Retinal pigment epithelial cell (primary cell): Measurements from ENCODE around the gene HOXC13.

Experiments used
- DNase-seq: peaks from one replicate; pipeline ENCODE4 v3.0.0-alpha.2; 2010; ENCODE audit warnings: low read depth
- H3K4me3 ChIP-seq: 2 replicates; pipeline ENCODE4 v1.5.1; 2011; ENCODE audit warnings: mild to moderate bottlenecking, low read length, control low read depth, moderate library complexity
- TF ChIP-seq, protein P1 (sequence below): conservative IDR thresholded peaks from 2 replicates; pipeline ENCODE4 v1.5.1; 2011; ENCODE audit warnings: low read depth, low read length, control low read depth, inconsistent platforms

The HOXC13 gene

GRCh38 chr12:53972722-53973235 is 34.1 kb downstream of the HOXC13 start, which contains the start of gene HOXC11:
TSS of gene HOXC11 (plus strand) at chr12:53973126. CDS start at chr12:53973242, 116 bp downstream.
- TF ChIP-seq, protein P1, sequence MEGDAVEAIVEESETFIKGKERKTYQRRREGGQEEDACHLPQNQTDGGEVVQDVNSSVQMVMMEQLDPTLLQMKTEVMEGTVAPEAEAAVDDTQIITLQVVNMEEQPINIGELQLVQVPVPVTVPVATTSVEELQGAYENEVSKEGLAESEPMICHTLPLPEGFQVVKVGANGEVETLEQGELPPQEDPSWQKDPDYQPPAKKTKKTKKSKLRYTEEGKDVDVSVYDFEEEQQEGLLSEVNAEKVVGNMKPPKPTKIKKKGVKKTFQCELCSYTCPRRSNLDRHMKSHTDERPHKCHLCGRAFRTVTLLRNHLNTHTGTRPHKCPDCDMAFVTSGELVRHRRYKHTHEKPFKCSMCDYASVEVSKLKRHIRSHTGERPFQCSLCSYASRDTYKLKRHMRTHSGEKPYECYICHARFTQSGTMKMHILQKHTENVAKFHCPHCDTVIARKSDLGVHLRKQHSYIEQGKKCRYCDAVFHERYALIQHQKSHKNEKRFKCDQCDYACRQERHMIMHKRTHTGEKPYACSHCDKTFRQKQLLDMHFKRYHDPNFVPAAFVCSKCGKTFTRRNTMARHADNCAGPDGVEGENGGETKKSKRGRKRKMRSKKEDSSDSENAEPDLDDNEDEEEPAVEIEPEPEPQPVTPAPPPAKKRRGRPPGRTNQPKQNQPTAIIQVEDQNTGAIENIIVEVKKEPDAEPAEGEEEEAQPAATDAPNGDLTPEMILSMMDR: no peak
- DNase-seq: no peak
- no peak within 1 kb of the TSS for H3K4me3 ChIP-seq

DNA sequence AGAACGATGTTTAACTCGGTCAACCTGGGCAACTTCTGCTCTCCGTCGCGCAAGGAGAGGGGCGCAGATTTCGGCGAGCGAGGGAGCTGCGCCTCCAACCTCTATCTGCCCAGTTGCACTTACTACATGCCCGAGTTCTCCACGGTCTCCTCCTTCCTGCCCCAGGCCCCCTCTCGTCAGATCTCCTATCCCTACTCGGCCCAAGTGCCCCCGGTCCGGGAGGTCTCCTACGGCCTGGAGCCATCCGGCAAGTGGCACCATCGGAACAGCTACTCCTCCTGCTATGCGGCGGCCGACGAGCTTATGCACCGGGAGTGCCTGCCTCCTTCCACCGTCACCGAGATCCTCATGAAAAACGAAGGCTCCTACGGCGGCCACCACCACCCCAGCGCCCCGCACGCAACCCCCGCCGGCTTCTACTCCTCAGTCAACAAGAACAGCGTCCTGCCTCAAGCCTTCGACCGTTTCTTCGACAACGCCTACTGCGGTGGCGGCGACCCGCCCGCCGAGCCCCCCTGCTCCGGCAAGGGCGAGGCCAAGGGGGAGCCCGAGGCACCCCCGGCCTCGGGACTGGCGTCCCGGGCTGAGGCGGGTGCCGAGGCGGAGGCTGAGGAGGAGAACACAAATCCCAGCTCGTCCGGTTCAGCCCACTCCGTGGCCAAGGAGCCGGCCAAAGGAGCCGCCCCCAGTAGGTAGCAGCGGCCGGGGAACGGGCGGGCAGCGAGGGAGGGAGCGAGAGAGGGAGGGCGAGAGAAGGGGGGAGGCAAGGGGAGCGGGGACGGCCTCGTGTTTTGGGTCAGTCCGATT is 34.8 kb downstream of the HOXC13 start:
- H3K4me3 ChIP-seq: no peak overlapping the region
- TF ChIP-seq, protein P1: no peak
- DNase-seq: no peak

GRCh38 chr12:53974084-53975063 is 35.7 kb downstream of the HOXC13 start, which contains the start of gene HOTAIR:
TSS of gene HOTAIR (minus strand) at chr12:53974954.
- DNase-seq: no peak
- TF ChIP-seq, protein P1: no peak
- H3K4me3 ChIP-seq: no peak within 1 kb of the TSS

- TF ChIP-seq, protein P1: no peak
- no peak for DNase-seq
- no peak overlapping the region for H3K4me3 ChIP-seq
Observed at GRCh38 chr12:53975064-53975471, 36.4 kb downstream of the HOXC13 start.

DNA sequence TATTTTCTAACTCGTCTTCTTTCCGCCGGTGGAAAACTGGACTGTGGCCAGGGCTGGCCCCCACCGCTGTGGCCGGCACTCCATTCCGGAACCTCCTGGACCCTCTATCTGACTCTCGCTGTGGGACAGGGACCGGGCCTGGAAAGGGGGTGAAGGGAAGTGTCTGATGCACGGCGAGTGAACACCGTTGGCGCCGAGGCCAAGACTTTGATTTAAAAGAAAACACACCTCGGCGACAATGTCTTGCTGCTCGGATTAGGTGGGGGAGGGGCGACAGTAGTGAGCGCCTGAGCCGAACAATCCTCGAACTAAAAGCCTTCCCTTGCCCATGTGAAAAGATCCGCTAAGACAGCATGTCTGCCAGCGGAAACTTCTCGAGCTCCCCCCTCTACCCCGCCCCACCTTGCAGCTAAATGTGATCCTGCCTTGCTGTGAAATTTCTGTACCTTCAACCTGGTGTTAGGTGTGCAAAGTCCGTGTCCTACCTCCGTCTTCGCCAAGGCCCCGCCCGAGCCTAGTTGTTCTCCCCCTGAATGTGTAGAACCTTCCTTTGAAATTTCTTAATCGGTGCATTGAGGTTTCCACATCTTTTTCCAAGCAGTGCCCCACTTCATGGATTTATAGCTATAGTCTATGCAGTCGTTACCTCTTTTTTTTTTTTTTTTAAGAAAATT is 37.0 kb downstream of the HOXC13 start:
- no peak for DNase-seq
- H3K4me3 ChIP-seq: no peak overlapping the region
- TF ChIP-seq, protein P1: no peak

- TF ChIP-seq, protein P1: no peak
- H3K4me3 ChIP-seq: no peak overlapping the region
- no peak for DNase-seq
Observed at GRCh38 chr12:53976172-53976822, 37.7 kb downstream of the HOXC13 start.
